ENCODE results near the gene SP100. TPM values are rescaled to one million over a fixed set of nuclear protein-coding genes. Genes with fewer than 3 reads are reported as not detected.
A peak's percentile ranks its signal among the peaks of the same experiment; 100 is the strongest.

SP100 gene
- total RNA-seq, 1 donor from 2014 or later, result 26.6 TPM

DNA sequence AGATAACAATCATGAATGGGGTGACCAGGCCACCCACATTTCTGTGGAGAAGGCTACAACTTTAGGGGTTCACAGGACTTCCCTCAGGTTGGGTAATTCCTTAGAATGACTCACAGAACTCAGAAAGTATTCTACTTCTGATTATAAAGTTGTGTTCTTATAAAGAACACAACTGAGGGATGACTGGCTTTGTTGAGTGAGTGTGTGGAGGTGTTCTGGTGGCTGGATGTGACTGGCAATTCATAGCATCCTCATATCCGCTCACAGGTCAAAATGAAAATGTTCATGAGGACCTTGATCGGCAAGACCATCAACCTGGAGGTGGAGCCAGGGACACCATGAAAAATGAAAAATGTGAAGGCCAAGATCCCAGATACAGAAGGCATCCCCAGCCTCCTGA, 153.3 kb downstream of the SP100 start:
- no peaks in the 10 kb centered on the region for H3K27me3 ChIP-seq (ENCODE audit: control insufficient read depth, insufficient read depth, low read length)
- TF ChIP-seq, protein P1, sequence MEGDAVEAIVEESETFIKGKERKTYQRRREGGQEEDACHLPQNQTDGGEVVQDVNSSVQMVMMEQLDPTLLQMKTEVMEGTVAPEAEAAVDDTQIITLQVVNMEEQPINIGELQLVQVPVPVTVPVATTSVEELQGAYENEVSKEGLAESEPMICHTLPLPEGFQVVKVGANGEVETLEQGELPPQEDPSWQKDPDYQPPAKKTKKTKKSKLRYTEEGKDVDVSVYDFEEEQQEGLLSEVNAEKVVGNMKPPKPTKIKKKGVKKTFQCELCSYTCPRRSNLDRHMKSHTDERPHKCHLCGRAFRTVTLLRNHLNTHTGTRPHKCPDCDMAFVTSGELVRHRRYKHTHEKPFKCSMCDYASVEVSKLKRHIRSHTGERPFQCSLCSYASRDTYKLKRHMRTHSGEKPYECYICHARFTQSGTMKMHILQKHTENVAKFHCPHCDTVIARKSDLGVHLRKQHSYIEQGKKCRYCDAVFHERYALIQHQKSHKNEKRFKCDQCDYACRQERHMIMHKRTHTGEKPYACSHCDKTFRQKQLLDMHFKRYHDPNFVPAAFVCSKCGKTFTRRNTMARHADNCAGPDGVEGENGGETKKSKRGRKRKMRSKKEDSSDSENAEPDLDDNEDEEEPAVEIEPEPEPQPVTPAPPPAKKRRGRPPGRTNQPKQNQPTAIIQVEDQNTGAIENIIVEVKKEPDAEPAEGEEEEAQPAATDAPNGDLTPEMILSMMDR (IDR thresholded peaks at IDR 0.05; ENCODE audit: insufficient read depth, low read length, severe bottlenecking), result no peak
- no peak for FAIRE-seq
- H3K36me3 ChIP-seq (ENCODE audit: control insufficient read depth, insufficient read depth, low read length), result no peaks in the 10 kb centered on the region
- DNase-seq (ENCODE audit: low read depth), result no peak
- no peak overlapping the region for H3K4me3 ChIP-seq (ENCODE audit: low read depth, low read length)

DNA sequence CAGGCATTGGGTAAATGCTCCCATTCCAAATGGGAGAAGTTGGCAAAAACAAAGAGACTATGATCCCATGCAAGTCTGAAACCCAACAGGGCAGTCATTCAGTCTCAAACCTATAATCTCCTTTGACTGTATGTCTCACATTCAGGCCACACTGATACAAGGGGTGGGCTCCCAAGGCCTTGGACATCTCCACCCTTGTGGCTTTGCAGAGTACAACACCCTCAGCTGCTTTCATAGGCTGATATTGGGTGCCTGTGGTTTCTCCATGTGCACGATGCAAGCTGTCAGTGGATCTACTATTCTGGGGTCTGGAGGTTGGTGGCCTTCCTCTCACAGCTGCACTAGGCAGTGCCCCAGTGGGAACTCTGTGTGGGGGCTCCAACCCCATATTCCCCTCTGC, 155.0 kb downstream of the SP100 start:
- Histone ChIP-seq H3K36me3 (ENCODE audit: control insufficient read depth, insufficient read depth, low read length) (no peaks in the 10 kb centered on the region), H3K4me3 (ENCODE audit: low read depth, low read length) (no peak overlapping the region), H3K27me3 (ENCODE audit: control insufficient read depth, insufficient read depth, low read length) (no peaks in the 10 kb centered on the region)
- no peak for FAIRE-seq
- TF ChIP-seq, protein P1 (IDR thresholded peaks at IDR 0.05; ENCODE audit: insufficient read depth, low read length, severe bottlenecking), result no peak
- no peak for DNase-seq (ENCODE audit: low read depth)

DNA sequence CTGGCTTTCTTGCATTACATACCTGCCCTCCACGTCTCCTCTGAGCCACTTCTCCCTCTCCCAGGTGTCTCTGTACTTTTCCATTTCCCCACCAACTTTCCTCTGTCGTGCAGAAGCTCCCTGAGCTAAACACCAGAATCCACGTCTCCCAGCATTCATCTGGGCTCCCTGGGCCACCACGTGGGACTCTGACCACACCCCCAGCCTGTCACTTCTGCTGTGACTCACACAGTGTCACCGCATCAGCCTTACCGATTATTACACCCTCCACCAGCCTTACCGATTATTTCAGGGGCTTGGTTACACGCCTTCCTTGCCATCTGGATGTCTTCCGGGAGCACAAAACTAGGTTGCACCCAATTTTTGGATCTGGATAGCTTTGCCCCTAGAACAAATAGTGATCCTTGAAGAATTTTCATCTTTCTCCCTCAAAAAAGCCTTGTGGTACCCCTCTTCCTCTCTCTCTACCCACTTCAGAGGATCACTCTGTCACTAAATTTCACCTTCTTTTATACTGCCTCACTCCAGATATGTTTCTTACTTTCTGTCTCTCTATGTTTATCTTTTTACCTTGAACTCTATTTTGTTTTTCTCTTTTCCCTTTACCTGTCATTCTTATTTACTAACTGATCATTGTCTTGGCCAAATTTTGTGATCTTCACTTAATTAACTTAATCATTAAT, 159.8 kb downstream of the SP100 start:
- TF ChIP-seq, protein P1 (IDR thresholded peaks at IDR 0.05; ENCODE audit: insufficient read depth, low read length, severe bottlenecking), result no peak
- FAIRE-seq, result no peak
- no peak for DNase-seq (ENCODE audit: low read depth)
- Histone ChIP-seq H3K27me3 (ENCODE audit: control insufficient read depth, insufficient read depth, low read length) (no peaks in the 10 kb centered on the region), H3K4me3 (ENCODE audit: low read depth, low read length) (no peak overlapping the region), H3K36me3 (ENCODE audit: control insufficient read depth, insufficient read depth, low read length) (no peaks in the 10 kb centered on the region)

DNA sequence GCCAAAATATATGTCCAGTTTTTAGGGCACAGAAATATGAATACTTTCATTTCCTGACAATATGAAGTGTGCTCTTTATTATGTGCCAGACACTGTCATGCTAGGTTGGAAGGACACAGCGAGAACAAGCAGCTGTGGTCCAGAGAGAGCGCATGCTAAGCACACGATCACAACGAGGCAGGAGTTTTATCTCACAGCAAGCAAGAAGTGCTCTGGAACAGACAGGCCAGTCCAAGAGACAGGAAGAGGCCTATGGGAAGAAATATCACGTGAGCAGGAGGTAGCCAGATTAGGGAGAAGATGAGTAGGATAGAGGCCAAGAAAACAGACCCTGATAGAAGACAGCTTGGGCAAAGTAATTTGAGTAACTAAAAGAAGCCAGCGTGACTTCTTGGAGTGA, 161.1 kb downstream of the SP100 start:
- TF ChIP-seq, protein P1 (IDR thresholded peaks at IDR 0.05; ENCODE audit: insufficient read depth, low read length, severe bottlenecking), result no peak
- no peak for DNase-seq (ENCODE audit: low read depth)
- H3K36me3 ChIP-seq (ENCODE audit: control insufficient read depth, insufficient read depth, low read length), result no peaks in the 10 kb centered on the region

DNA sequence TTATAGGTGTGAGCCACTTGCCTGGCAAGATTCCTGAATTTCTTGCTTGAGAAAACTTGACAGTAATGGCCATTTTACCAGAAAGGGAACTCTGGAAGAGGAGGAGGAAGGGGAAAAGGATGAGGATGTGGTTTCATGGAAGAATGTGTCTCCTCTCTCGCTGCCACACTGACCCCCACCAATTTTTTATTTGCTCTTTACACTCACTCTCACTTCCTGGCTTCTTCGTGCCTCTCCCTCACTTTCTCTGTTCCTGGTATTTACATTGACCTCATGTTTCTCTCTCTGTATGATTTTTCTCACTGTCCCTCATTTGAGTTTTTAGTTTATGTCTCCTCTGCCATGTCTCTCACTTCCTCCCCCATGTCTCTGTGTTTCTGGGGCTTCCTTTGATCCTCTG, 162.1 kb downstream of the SP100 start:
- Histone ChIP-seq H3K27me3 (ENCODE audit: control insufficient read depth, insufficient read depth, low read length) (no peaks in the 10 kb centered on the region), H3K36me3 (ENCODE audit: control insufficient read depth, insufficient read depth, low read length) (no peaks in the 10 kb centered on the region), H3K4me3 (ENCODE audit: low read depth, low read length) (no peak overlapping the region)
- FAIRE-seq (no peak), DNase-seq (ENCODE audit: low read depth) (no peak)
- TF ChIP-seq, protein P1 (IDR thresholded peaks at IDR 0.05; ENCODE audit: insufficient read depth, low read length, severe bottlenecking), result no peak

More for the DNA sequence above, 161.1 kb downstream of the SP100 start:
- H3K27me3 ChIP-seq (ENCODE audit: control insufficient read depth, insufficient read depth, low read length), result no peaks in the 10 kb centered on the region
- no peak overlapping the region for H3K4me3 ChIP-seq (ENCODE audit: low read depth, low read length)
- no peak for FAIRE-seq

DNA sequence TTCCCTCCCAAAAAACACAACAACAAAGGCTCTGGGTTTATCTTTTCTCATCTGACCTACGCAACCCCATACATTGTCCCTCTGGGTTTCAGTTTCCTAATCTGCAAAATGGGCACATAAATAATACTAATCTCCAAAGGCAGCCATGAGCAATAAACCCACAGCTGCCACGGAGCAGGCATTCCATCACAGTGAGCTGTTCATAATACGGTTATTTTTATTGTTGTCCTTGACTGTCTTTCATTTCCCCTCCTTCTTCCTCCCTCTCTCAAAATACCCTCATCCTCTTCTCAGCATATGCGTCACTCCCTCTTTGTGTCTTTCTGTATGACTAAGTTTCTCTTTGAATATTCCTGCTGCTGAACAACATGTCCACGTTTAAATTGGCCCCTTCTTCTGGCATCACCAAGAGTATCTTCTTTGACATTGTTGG, 166.9 kb downstream of the SP100 start:
- Histone ChIP-seq H3K27me3 (ENCODE audit: control insufficient read depth, insufficient read depth, low read length) (no peaks in the 10 kb centered on the region), H3K36me3 (ENCODE audit: control insufficient read depth, insufficient read depth, low read length) (no peaks in the 10 kb centered on the region), H3K4me3 (ENCODE audit: low read depth, low read length) (no peak overlapping the region)
- FAIRE-seq (peak; percentile 7), DNase-seq (ENCODE audit: low read depth) (peak; percentile 17)
- TF ChIP-seq, protein P1 (IDR thresholded peaks at IDR 0.05; ENCODE audit: insufficient read depth, low read length, severe bottlenecking), result no peak
